Stimulated activated CD8-positive, alpha-beta memory T cell treated with anti-CD3 and anti-CD28 coated beads, Interleukin-4, amount 100 ng/mL, for 1 hour (primary cell): ENCODE data around the gene TSHZ2.
"Not testable (repeated sequence)": the region's sequence is repeated elsewhere in the genome, so short reads cannot be mapped to it uniquely, and the experiment has no call there.

Experiments used
- DNase-seq, 2 donors: peaks; one replicate each; pipeline ENCODE4 v3.0.0-alpha.2; 2020; ENCODE audit warnings: low read depth in 2 of 2, low spot score in 1 of 2

The TSHZ2 gene

GRCh38 chr20:53366928-53367327 lies 394.8 kb downstream of the TSHZ2 start:
- not testable (repeated sequence) for DNase-seq

DNA sequence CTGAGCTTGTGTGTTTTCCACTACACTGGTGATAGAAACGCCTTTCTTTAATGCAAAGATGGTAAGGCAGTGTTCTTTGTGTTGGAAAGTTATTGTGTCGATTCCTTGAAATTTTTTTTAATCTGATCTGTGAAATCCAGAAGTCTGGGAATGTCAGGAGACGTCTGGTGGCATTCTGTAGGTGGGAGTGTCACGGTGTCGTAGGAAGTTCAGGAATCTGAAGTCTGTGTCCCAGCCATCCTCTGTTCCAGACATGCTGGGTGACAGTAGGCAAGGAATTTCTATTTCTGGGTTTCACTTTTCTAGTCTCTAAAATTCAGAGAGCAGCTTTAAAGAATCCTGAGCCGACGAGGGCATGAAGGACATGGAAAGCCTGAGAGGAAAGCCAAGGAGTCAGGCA lies 397.7 kb downstream of the TSHZ2 start:
- no peak for DNase-seq

- DNase-seq = no peak
These were observed 398.3 kb downstream of the TSHZ2 start for GRCh38 chr20:53370345-53370961.

- no peak for DNase-seq
These were observed 399.1 kb downstream of the TSHZ2 start for GRCh38 chr20:53371216-53371615.

- no peak for DNase-seq
These were observed 403.9 kb downstream of the TSHZ2 start for GRCh38 chr20:53376021-53376420.

- no peak for DNase-seq
These were observed 407.1 kb downstream of the TSHZ2 start for GRCh38 chr20:53379014-53379832.

DNA sequence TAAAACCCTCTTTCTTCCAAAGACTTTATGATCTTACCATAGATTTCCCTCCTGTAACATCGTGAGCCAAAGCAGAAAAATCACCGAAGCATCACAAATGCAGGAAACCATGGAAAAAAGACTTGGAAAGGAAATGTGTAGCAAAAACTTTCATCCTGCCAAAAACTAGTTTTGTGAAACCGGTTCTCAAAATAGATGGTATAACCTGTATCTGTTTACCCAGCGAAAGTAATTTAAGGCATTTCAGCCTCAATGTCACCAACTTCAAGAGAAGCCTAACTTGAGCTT lies 407.6 kb downstream of the TSHZ2 start:
- DNase-seq = no peak

DNA sequence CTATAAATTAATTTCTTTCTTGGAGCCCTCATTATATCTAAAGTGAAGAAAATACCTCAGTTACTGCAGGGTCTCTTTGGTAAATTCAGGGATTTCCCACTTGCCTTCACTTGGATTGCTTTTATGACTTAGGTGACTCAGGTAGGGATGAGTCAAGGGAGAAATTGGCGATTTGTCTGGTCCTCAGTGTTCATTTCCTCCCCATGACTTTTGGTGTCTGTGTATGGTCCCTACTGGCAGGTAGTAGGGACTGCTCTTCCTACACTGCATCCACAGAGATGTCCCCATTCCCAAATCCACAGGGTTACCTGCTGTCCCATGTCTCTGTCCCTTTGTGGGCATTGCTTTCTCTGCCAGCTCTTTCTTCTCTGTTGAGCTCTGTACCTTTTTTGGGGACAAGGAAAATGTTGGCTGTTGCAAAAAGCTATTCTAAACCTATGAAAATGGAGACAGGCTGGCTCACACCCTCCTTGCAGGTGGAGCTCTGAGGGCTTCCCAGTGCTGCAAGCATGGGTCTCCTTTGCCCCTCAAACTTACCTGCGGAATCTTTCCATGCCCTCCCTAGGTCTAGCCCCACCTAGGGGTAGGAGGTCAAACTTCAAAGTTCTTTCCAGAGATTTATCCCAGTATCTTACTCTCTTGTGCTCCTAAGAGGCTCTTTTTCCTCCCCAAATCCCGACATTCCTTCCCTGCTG lies 409.6 kb downstream of the TSHZ2 start:
- no peak for DNase-seq

- DNase-seq = no peak
These were observed 410.2 kb downstream of the TSHZ2 start for GRCh38 chr20:53382263-53382844.

- DNase-seq = no peak
These were observed 411.8 kb downstream of the TSHZ2 start for GRCh38 chr20:53383916-53384315.

GRCh38 chr20:53384392-53384791 lies 412.2 kb downstream of the TSHZ2 start:
- no peak for DNase-seq

DNA sequence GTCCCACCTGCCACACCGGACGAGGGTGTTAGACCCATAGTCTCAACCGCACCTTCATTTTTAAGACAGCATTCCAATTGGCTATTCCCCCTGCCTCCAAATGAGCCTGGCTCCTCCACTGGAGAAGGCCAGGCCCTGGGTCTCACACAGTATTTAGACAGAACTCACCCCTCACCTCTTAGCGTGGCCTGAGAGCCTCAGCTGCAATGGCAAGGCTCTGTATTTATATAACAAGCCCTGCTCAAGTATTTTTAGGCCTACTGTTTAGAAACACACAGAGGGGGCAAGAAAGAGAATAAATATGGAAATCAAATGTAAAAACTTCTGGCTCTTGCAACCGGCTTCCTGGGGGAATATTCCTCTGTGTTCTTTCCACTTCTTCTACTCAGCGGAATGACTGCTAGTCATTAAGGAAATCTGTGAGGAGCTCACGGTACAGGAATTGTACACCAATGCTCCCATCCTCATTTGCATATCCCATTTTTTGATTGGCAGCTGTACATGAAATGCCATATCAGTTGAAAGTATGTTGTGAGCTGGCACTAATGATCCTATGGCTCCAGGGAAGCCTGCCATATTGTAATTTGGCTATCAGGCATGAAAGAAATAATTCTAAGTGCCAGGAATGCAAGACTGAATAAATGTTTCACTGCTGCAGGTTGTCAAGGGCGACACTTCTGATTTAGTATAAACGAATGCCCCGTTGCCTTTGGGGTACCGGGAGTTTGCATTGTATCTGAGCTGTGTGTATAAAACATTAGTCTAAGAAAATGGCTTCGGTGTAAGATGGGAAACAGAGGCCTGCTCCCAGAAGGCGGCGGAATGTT lies 414.0 kb downstream of the TSHZ2 start:
- DNase-seq = no peak

DNA sequence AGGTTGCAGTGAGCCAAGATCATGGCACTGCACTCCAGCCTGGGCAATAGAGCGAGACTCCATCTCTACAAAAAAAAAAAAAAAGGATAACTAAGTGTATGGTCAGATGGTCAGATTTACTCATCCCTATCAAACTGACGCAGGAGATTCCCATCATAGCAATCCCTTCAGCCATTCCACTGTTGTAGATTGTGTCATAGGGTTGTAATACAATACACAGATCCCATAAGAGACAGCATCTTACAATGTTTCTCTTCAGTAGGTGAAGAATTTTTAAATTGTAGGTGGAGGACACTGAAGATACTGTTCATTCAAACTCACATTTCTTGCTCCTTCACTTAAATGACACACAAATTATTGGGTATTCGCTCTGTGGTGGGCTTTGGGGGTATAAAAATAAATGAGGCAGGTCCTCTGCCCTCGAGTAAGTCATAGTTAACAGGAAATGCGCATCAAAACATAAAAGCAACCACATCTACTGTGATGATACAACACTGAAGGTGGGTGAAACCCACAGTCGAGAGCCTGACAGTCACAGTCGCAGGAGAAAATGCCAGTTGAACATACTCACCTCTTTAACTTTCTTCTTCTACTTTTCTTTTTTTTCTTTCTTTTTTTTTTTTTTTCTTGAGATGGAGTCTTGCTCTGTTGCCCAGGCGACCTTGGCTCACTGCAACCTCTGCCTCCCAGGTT lies 416.0 kb downstream of the TSHZ2 start:
- no peak for DNase-seq

DNA sequence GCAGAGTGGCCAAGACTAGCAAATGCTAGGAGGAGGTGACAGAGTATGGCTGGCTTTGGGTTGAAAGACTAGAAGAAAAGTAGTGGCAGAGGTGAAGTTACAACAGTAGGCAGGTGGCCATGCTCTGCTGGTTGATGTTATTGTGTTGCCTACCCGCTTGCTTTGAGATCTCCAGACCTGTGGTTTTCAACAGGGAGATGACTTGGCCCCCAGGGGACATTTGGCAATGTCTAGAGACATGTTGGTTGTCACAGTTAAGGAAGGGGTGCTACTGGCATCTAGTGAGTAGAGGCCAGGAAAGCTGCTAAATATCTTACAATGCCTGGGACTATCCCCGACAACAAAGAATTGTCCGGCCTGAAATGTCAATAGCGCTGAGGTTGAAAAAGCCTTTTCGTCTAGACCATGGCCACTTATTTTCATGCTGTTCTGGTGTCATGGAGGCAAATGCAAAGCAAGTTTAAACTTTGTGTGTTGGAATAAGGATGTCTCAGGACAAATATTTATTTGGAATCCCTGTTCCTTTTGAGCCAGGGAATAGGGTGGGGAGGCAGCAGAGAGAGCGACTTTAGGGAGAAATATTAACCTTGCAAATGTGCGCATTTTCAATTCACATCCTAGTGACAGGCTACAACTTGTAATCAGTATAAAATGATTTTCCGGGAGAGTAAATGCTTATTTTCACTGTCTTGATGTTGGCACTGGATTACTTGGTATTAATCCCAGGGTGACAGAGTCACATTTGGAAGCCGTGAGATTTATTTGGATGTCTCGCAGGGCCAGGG lies 417.6 kb downstream of the TSHZ2 start:
- no peak for DNase-seq

DNA sequence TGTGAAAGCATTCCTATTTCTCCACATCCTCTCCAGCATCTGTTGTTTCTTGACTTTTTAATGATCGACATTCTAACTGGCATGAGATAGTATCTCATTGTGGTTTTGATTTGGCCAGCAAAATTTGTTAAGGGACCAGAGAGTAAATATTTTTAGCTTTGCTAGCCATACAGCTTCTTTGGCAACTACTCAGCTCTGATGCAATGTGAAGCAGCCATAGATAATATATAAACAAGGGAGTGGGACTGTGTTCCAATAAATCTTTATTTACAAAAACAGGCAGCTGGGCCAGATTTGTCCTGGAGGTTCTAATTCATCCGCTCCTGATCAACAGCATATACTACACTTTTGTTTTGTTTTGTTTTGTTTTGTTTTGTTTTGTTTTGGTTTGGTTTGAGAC lies 418.6 kb downstream of the TSHZ2 start:
- DNase-seq = no peak

DNA sequence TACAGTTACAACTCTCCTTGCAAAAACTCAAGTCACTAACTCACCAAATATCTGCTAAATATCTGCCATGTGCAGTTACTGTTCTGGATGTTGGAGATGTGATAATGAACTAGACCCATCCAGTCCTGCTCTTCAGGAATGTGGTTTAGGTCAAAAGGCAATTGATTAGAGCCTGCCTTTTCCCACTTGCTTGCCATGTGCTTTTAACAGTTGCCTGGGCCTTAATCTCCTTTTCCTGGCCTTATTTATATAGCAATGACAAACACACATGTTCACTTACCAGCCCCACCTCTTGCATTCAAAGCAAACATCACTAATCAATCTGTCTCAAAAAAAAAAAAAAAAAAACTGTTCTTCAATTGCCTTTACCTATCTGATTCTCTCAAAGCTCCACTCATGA lies 422.3 kb downstream of the TSHZ2 start:
- no peak for DNase-seq

DNA sequence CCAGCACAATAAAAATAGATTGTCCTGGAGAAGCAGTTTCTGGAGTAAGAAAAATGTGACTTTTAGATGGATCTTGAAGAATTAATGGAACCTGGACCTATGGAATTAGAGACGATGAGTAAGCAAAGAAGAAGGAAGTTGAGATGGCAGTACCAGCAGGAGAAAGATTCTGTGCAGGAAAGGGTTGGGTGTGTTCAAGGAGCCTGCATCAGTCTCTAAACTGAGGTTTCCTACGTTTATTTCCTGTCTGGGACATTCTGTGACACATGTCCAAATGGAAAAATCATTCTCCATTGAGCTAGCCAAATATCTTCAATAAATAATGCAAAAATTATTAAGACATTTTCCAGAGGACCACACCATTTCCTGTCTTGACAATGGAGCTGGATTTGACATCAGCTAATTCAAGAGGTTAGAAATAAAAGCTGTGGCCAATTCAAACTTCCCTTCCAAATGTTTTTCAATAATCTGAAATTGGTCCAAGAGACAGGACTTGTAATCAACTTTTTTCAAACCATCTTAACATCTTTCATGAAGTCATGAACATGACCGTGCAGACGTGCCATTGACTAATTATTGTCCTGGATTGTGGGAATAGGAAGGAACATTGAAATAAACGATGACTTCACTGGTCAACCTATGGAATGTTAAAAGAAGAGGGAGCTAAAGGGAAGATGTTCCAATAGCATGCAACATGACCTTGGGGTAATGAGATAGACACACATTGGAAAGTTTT lies 423.2 kb downstream of the TSHZ2 start:
- no peak for DNase-seq

DNA sequence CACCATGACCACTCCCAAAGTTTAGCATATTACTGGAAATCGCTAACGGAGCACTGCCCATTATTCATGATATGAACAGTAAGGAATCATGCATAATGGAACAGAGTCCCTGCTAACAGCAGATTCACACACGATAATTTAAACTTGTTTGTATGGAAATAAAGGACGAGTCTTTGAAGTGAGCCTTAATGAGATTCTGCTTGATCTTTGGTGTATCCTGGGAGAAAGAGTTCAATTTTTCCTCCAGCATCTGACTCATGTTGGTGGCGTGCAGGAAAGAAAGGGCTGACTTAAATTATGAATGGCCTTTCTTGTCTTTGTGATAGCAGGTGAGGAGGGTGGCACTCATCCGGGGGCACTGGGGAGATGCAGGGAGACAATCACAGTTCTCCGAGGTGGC lies 426.9 kb downstream of the TSHZ2 start:
- DNase-seq = no peak
